Glutamatergic neuron (in vitro differentiated cells): ENCODE measurements around the gene CNTNAP2. TPM values are rescaled to one million over a fixed set of nuclear protein-coding genes. Genes with fewer than 3 reads are reported as not detected.

Experiments used
- DNase-seq: peaks from one replicate; pipeline ENCODE4 v3.0.0; 2022
- H3K27ac Mint-ChIP-seq: one replicate; pipeline ENCODE4 v1.8.0; 2020; ENCODE audit warnings: mild to moderate bottlenecking, mixed read lengths, inconsistent platforms; ENCODE audit not compliant: unreplicated experiment
- H3K27me3 Mint-ChIP-seq: one replicate; pipeline ENCODE4 v1.8.0; 2020; ENCODE audit warnings: mild to moderate bottlenecking, moderate library complexity, mixed read lengths, inconsistent platforms; ENCODE audit not compliant: unreplicated experiment
- H3K36me3 Mint-ChIP-seq: one replicate; pipeline ENCODE4 v1.8.0; 2020; ENCODE audit warnings: mild to moderate bottlenecking, mixed read lengths, inconsistent platforms; ENCODE audit not compliant: unreplicated experiment
- H3K4me1 Mint-ChIP-seq: one replicate; pipeline ENCODE4 v1.8.0; 2020; ENCODE audit warnings: mild to moderate bottlenecking, low read depth, mixed read lengths, inconsistent platforms; ENCODE audit not compliant: unreplicated experiment
- H3K4me3 Mint-ChIP-seq: one replicate; pipeline ENCODE4 v1.8.0; 2020; ENCODE audit warnings: mild to moderate bottlenecking, mixed read lengths, inconsistent platforms; ENCODE audit not compliant: unreplicated experiment
- H3K9me3 Mint-ChIP-seq: one replicate; pipeline ENCODE4 v1.8.0; 2020; ENCODE audit warnings: mild to moderate bottlenecking, moderate library complexity, mixed read lengths, inconsistent platforms; ENCODE audit not compliant: unreplicated experiment
- total RNA-seq: library from RNA; stranded (reverse); fragmentation: NEBNext Ultra II Directional; extraction: Animal tissue kit (Norgen Biotek cat#: 25700); gene quantifications from one replicate; pipeline ENCODE4 v1.2.1, GENCODE V29; 2021; ENCODE audit not compliant: unreplicated experiment
- TF ChIP-seq, protein P1 (sequence below): fragments of 200-600 bp; sonication (generic); IDR thresholded peaks from one replicate; pipeline ENCODE4 v1.5.0; 2021; ENCODE audit not compliant: partially characterized antibody, unreplicated experiment

Gene CNTNAP2
- total RNA-seq, 1 donor from 2014 or later = 25.8 TPM

DNA sequence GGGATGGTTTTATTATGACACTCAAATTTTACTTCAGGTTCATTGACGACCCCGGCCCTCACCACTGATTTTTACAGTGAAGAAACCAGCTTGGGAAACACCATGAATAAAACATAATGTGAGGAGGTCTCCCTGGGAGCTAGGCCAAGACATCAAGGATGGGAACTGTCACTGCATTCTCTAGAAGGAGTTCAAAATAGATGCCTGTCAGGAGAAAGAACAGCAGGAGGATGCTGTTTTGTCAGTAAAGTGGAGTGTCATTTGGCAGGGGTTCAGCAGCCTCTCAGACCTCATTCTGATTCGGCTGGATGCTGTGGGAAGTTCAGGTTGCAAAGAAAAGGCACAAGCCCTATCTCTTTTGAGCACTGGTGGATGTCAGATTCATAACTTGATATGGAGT, 2113.7 kb downstream of the CNTNAP2 start:
- peaks cover 3% of the 10 kb centered on the region for H3K27me3 Mint-ChIP-seq
- H3K4me3 Mint-ChIP-seq = no peak overlapping the region
- no peak overlapping the region for H3K27ac Mint-ChIP-seq
- no peaks in the 10 kb centered on the region for H3K36me3 Mint-ChIP-seq
- peaks cover 14% of the 10 kb centered on the region for H3K4me1 Mint-ChIP-seq
- TF ChIP-seq, protein P1, sequence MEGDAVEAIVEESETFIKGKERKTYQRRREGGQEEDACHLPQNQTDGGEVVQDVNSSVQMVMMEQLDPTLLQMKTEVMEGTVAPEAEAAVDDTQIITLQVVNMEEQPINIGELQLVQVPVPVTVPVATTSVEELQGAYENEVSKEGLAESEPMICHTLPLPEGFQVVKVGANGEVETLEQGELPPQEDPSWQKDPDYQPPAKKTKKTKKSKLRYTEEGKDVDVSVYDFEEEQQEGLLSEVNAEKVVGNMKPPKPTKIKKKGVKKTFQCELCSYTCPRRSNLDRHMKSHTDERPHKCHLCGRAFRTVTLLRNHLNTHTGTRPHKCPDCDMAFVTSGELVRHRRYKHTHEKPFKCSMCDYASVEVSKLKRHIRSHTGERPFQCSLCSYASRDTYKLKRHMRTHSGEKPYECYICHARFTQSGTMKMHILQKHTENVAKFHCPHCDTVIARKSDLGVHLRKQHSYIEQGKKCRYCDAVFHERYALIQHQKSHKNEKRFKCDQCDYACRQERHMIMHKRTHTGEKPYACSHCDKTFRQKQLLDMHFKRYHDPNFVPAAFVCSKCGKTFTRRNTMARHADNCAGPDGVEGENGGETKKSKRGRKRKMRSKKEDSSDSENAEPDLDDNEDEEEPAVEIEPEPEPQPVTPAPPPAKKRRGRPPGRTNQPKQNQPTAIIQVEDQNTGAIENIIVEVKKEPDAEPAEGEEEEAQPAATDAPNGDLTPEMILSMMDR = no peak
- H3K9me3 Mint-ChIP-seq = peaks cover 2% of the 10 kb centered on the region
- DNase-seq = no peak

DNA sequence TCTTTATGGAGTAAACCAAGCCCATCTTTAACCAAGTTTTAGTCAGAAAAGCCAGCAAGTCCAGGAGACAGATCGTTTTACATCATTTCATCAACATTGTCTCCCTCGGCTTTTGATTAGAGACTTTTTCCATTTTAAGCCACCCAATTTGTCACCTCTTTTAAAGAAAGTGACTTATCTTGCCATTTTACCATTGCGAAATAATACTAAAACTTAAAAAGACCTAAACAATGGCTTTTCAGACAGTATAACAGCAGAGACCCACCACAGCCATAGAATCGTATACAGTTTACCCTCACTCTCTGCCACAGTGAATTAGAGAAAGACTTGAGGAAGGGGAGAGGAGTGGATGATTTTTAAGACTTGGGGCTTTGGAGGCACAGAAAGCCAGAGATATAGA, 2114.3 kb downstream of the CNTNAP2 start:
- peaks cover 3% of the 10 kb centered on the region for H3K27me3 Mint-ChIP-seq
- DNase-seq = no peak
- H3K4me3 Mint-ChIP-seq = no peak overlapping the region
- TF ChIP-seq, protein P1 = no peak
- H3K9me3 Mint-ChIP-seq = peaks cover 2% of the 10 kb centered on the region
- no peaks in the 10 kb centered on the region for H3K36me3 Mint-ChIP-seq
- H3K4me1 Mint-ChIP-seq = peaks cover 14% of the 10 kb centered on the region
- H3K27ac Mint-ChIP-seq = no peak overlapping the region

DNA sequence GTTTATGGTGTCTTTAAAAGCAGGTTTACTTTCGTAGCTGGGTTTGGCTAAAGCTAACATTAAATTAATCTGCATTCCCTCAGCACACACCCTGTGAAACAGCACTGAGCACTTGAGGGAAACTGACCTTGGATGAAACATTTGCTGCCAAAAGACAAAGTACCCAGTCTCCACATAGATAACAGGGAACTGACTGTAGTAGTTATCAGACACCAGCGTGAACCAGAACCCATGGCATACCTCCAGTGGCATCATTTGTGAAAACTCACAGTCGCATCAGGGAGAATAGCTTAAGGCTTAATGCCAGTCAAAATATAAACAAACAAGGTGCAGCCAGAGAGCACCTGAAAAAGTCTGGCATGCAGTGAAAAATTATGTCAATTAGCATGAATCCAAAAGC, 2116.2 kb downstream of the CNTNAP2 start:
- no peak overlapping the region for H3K27ac Mint-ChIP-seq
- no peak for DNase-seq
- H3K4me3 Mint-ChIP-seq = no peak overlapping the region
- H3K4me1 Mint-ChIP-seq = peaks cover 6% of the 10 kb centered on the region
- no peaks in the 10 kb centered on the region for H3K9me3 Mint-ChIP-seq
- TF ChIP-seq, protein P1 = no peak
- H3K27me3 Mint-ChIP-seq = no peaks in the 10 kb centered on the region
- no peaks in the 10 kb centered on the region for H3K36me3 Mint-ChIP-seq

DNA sequence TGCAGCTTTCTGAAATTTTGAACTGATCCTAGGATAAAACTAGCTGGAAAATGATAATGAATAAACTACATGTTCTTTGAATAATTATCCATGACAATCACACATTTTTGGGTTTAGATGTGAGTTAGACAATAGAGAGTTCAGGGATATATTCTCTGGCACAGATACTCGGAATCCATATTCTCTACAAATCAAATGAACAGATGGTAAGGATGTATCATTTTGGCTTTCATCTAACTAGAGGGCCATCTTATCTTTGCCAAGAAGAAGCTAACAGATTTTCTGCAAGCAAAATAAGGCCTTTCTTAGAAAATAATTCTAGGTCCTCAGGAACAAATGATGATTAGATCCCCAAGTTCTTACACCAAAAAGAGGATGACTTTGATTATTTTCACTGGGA, 2118.1 kb downstream of the CNTNAP2 start:
- Mint-ChIP-seq H3K36me3 (no peaks in the 10 kb centered on the region), H3K4me3 (no peak overlapping the region), H3K27ac (no peak overlapping the region), H3K4me1 (peaks cover 6% of the 10 kb centered on the region), H3K9me3 (no peaks in the 10 kb centered on the region), H3K27me3 (no peaks in the 10 kb centered on the region)
- TF ChIP-seq, protein P1 = no peak
- no peak for DNase-seq

DNA sequence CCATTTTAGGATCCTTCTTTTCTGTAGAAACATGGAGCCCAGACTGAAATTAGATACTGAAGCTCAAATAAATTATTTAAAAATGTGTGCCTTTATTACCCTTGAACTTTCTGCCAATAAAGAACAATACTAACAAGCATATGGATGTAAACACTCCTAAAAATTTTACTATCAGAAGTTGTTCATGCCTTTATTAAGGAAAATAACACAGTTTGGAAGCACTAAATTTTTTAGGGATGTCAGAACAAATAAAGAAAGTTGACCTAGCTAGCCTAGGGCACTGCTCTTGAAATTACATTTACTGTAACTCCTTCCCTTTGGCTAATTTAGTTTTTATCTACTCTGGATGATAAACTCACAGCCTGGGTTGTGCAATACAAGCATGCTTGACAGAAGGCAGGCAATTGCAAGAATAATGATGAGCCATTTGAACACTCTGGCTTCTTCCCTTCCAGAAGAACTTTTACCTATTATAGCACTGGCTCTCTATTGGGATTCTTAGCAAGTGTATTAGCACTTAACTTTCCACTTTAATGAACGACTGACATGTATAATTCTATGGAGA, 2122.2 kb downstream of the CNTNAP2 start:
- H3K27me3 Mint-ChIP-seq = peaks cover 2% of the 10 kb centered on the region
- no peak overlapping the region for H3K4me3 Mint-ChIP-seq
- TF ChIP-seq, protein P1 = no peak
- H3K9me3 Mint-ChIP-seq = no peaks in the 10 kb centered on the region
- H3K36me3 Mint-ChIP-seq = no peaks in the 10 kb centered on the region
- no peak for DNase-seq
- H3K27ac Mint-ChIP-seq = no peak overlapping the region
- H3K4me1 Mint-ChIP-seq = peaks cover 2% of the 10 kb centered on the region
